Activated T-cell treated with anti-CD3 and anti-CD28 coated beads for 1 hour (primary cell): ENCODE results near the gene GABRG3.

Experiments
- DNase-seq: peaks from one replicate; pipeline ENCODE4 v3.0.0-alpha.2; 2020; ENCODE audit warnings: low read depth

The GABRG3 gene

GRCh38 chr15:27422997-27423396 is 452.0 kb downstream of the GABRG3 start:
- DNase-seq: no peak

- DNase-seq: no peak
These were observed 455.8 kb downstream of the GABRG3 start for GRCh38 chr15:27426805-27427204.

- no peak for DNase-seq
These were observed 456.3 kb downstream of the GABRG3 start for GRCh38 chr15:27427276-27427675.

GRCh38 chr15:27428151-27428550 is 457.2 kb downstream of the GABRG3 start:
- DNase-seq: no peak

- no peak for DNase-seq
These were observed 458.6 kb downstream of the GABRG3 start for GRCh38 chr15:27429577-27429976.

GRCh38 chr15:27433604-27434003 is 462.6 kb downstream of the GABRG3 start:
- DNase-seq: no peak

GRCh38 chr15:27438403-27439375 is 467.7 kb downstream of the GABRG3 start:
- DNase-seq: no peak

GRCh38 chr15:27441120-27441519 is 470.1 kb downstream of the GABRG3 start:
- DNase-seq: no peak

GRCh38 chr15:27448234-27448633 is 477.3 kb downstream of the GABRG3 start:
- DNase-seq: no peak

- no peak for DNase-seq
These were observed 478.0 kb downstream of the GABRG3 start for GRCh38 chr15:27448986-27449385.

GRCh38 chr15:27449941-27450340 is 479.0 kb downstream of the GABRG3 start:
- no peak for DNase-seq

- no peak for DNase-seq
These were observed 483.5 kb downstream of the GABRG3 start for GRCh38 chr15:27454281-27455075.

- no peak for DNase-seq
These were observed 485.8 kb downstream of the GABRG3 start for GRCh38 chr15:27456807-27457206.

GRCh38 chr15:27457766-27458165 is 486.8 kb downstream of the GABRG3 start:
- no peak for DNase-seq

GRCh38 chr15:27458345-27459084 is 487.5 kb downstream of the GABRG3 start:
- no peak for DNase-seq

GRCh38 chr15:27459836-27460235 is 488.9 kb downstream of the GABRG3 start:
- DNase-seq: no peak

- DNase-seq: no peak
These were observed 490.2 kb downstream of the GABRG3 start for GRCh38 chr15:27461181-27461580.

- no peak for DNase-seq
These were observed 492.6 kb downstream of the GABRG3 start for GRCh38 chr15:27463525-27464088.

GRCh38 chr15:27464941-27465612 is 494.1 kb downstream of the GABRG3 start:
- DNase-seq: no peak

- no peak for DNase-seq
These were observed 495.8 kb downstream of the GABRG3 start for GRCh38 chr15:27466758-27467157.

- DNase-seq: no peak
These were observed 497.2 kb downstream of the GABRG3 start for GRCh38 chr15:27468151-27468591.
